ENCODE measurements around the gene NCAM1.
"Not testable (repeated sequence)": the region's sequence is repeated elsewhere in the genome, so short reads cannot be mapped to it uniquely, and the experiment has no call there.

The NCAM1 gene

GRCh38 chr11:113296447-113297205, 335.4 kb downstream of the NCAM1 start:
- DNase-seq, result no peak

GRCh38 chr11:113298496-113298895, 337.3 kb downstream of the NCAM1 start:
- DNase-seq, result not testable (repeated sequence)

- no peak for DNase-seq
These were observed 343.7 kb downstream of the NCAM1 start for GRCh38 chr11:113304916-113305315.

- peak in 57 of 58 donors; percentile 8 to 89 (median 61) for DNase-seq
These were observed 344.5 kb downstream of the NCAM1 start for GRCh38 chr11:113305440-113306336.

GRCh38 chr11:113308601-113309000, 347.4 kb downstream of the NCAM1 start:
- no peak for DNase-seq

GRCh38 chr11:113311536-113311935, 350.3 kb downstream of the NCAM1 start:
- no peak for DNase-seq

- no peak for DNase-seq
These were observed 352.4 kb downstream of the NCAM1 start for GRCh38 chr11:113313601-113314000.

GRCh38 chr11:113314065-113314388, 352.8 kb downstream of the NCAM1 start:
- no peak for DNase-seq

- peak; percentile 28 to 94 (median 87) for DNase-seq
These were observed 353.4 kb downstream of the NCAM1 start, which contains the start of gene TTC12 for GRCh38 chr11:113314389-113315301. TSS of gene TTC12 (plus strand) at chr11:113314583. CDS start at chr11:113316258, 1,675 bp downstream.

- no peak for DNase-seq
These were observed 354.6 kb downstream of the NCAM1 start for GRCh38 chr11:113315811-113316210.

- no peak for DNase-seq
These were observed 355.0 kb downstream of the NCAM1 start for GRCh38 chr11:113316256-113316655.

GRCh38 chr11:113317339-113317738, 356.1 kb downstream of the NCAM1 start:
- DNase-seq, result no peak

GRCh38 chr11:113319085-113319484, 357.9 kb downstream of the NCAM1 start:
- no peak for DNase-seq

- no peak for DNase-seq
These were observed 360.9 kb downstream of the NCAM1 start for GRCh38 chr11:113322158-113322557.

- DNase-seq, result no peak
These were observed 363.0 kb downstream of the NCAM1 start for GRCh38 chr11:113324250-113324649.

Data from anterior cingulate cortex (tissue), 58 donors.